Nephron (organoid): ENCODE measurements around the gene SYT2.
"Not testable (repeated sequence)": the region's sequence is repeated elsewhere in the genome, so short reads cannot be mapped to it uniquely, and the experiment has no call there.

ENCODE experiments used
- H3K27ac Mint-ChIP-seq, 3 experiments: 2 replicates each; pipeline ENCODE4 v1.8.0; 2020; ENCODE audit warnings: mixed read lengths in 3 of 3, mild to moderate bottlenecking in 2 of 3, moderate library complexity in 1 of 3
- H3K27me3 Mint-ChIP-seq: 2 replicates; pipeline ENCODE4 v1.8.0; 2021; ENCODE audit warnings: low read depth, mild to moderate bottlenecking, moderate library complexity, mixed read lengths
- H3K36me3 Mint-ChIP-seq: 2 replicates; pipeline ENCODE4 v1.8.0; 2020; ENCODE audit warnings: low read depth, mixed read lengths
- H3K4me1 Mint-ChIP-seq: 2 replicates; pipeline ENCODE4 v1.8.0; 2020; ENCODE audit warnings: mixed read lengths
- H3K4me3 Mint-ChIP-seq, 3 experiments: 2 replicates each; pipeline ENCODE4 v1.8.0; 2020; ENCODE audit warnings: mild to moderate bottlenecking in 3 of 3, mixed read lengths in 3 of 3, moderate library complexity in 2 of 3
- H3K9me3 Mint-ChIP-seq: 2 replicates; pipeline ENCODE4 v1.8.0; 2020; ENCODE audit warnings: mixed read lengths
- CTCF ChIP-seq, 3 experiments: fragments of 200-600 bp; sonication (generic); IDR thresholded peaks; one replicate each; pipeline ENCODE4 v1.5.0; 2021; ENCODE audit warnings: antibody characterized with exemption in 3 of 3; ENCODE audit not compliant: unreplicated experiment in 3 of 3

The SYT2 gene

GRCh38 chr1:202643397-202644218 lies 66.6 kb downstream of the SYT2 start:
- no peak overlapping the region for H3K27ac Mint-ChIP-seq
- H3K27me3 Mint-ChIP-seq: peaks cover 74% of the 10 kb centered on the region
- H3K9me3 Mint-ChIP-seq: no peaks in the 10 kb centered on the region
- H3K36me3 Mint-ChIP-seq: no peaks in the 10 kb centered on the region
- no peak for TF ChIP-seq CTCF (IDR thresholded peaks at IDR 0.05; ENCODE audit: unreplicated experiment in 3 of 3)
- peak overlapping the region; percentile 79 to 86 (median 81) for H3K4me3 Mint-ChIP-seq
- H3K4me1 Mint-ChIP-seq: peaks cover 41% of the 10 kb centered on the region

- Mint-ChIP-seq H3K27me3 (peaks cover 77% of the 10 kb centered on the region), H3K27ac (no peak overlapping the region), H3K9me3 (no peaks in the 10 kb centered on the region), H3K4me3 (peak overlapping the region; percentile 65 to 86 (median 67)), H3K36me3 (no peaks in the 10 kb centered on the region), H3K4me1 (peaks cover 45% of the 10 kb centered on the region)
- TF ChIP-seq CTCF (IDR thresholded peaks at IDR 0.05; ENCODE audit: unreplicated experiment in 3 of 3): no peak
These were observed 67.5 kb downstream of the SYT2 start for GRCh38 chr1:202642619-202643291.

- no peak for TF ChIP-seq CTCF (IDR thresholded peaks at IDR 0.05; ENCODE audit: unreplicated experiment in 3 of 3)
- H3K4me1 Mint-ChIP-seq: peaks cover 45% of the 10 kb centered on the region
- peaks cover 75% of the 10 kb centered on the region for H3K27me3 Mint-ChIP-seq
- peak overlapping the region in 1 of 3 experiments; percentile 86 for H3K4me3 Mint-ChIP-seq
- no peaks in the 10 kb centered on the region for H3K9me3 Mint-ChIP-seq
- H3K36me3 Mint-ChIP-seq: no peaks in the 10 kb centered on the region
- H3K27ac Mint-ChIP-seq: no peak overlapping the region
These were observed 68.0 kb downstream of the SYT2 start for GRCh38 chr1:202642212-202642611.

GRCh38 chr1:202639500-202639899 lies 70.8 kb downstream of the SYT2 start:
- no peak for TF ChIP-seq CTCF (IDR thresholded peaks at IDR 0.05; ENCODE audit: unreplicated experiment in 3 of 3)
- Mint-ChIP-seq H3K4me1 (peaks cover 36% of the 10 kb centered on the region), H3K36me3 (no peaks in the 10 kb centered on the region), H3K9me3 (no peaks in the 10 kb centered on the region), H3K27me3 (peaks cover 57% of the 10 kb centered on the region), H3K4me3 (no peak overlapping the region), H3K27ac (peak overlapping the region in 1 of 3 experiments; percentile 37)

GRCh38 chr1:202638701-202639305 lies 71.5 kb downstream of the SYT2 start:
- peaks cover 35% of the 10 kb centered on the region for H3K4me1 Mint-ChIP-seq
- H3K27ac Mint-ChIP-seq: peak overlapping the region in 2 of 3 experiments; percentile 37 to 69
- not testable (repeated sequence) for H3K36me3 Mint-ChIP-seq, H3K4me3 Mint-ChIP-seq, H3K9me3 Mint-ChIP-seq
- peaks cover 51% of the 10 kb centered on the region for H3K27me3 Mint-ChIP-seq

GRCh38 chr1:202638019-202638700 lies 72.1 kb downstream of the SYT2 start:
- peak overlapping the region; percentile 37 to 69 (median 59) for H3K27ac Mint-ChIP-seq
- peaks cover 35% of the 10 kb centered on the region for H3K4me1 Mint-ChIP-seq
- H3K9me3 Mint-ChIP-seq: no peaks in the 10 kb centered on the region
- H3K36me3 Mint-ChIP-seq: no peaks in the 10 kb centered on the region
- no peak for TF ChIP-seq CTCF (IDR thresholded peaks at IDR 0.05; ENCODE audit: unreplicated experiment in 3 of 3)
- peak overlapping the region in 2 of 3 experiments; percentile 1 to 6 for H3K4me3 Mint-ChIP-seq
- H3K27me3 Mint-ChIP-seq: peaks cover 51% of the 10 kb centered on the region

GRCh38 chr1:202637321-202638018 lies 72.8 kb downstream of the SYT2 start:
- Mint-ChIP-seq H3K4me1 (peaks cover 35% of the 10 kb centered on the region), H3K27me3 (peaks cover 50% of the 10 kb centered on the region), H3K27ac (peak overlapping the region in 1 of 3 experiments; percentile 37)
- H3K36me3 Mint-ChIP-seq, H3K9me3 Mint-ChIP-seq, H3K4me3 Mint-ChIP-seq: not testable (repeated sequence)

- H3K9me3 Mint-ChIP-seq, H3K27ac Mint-ChIP-seq, H3K4me3 Mint-ChIP-seq, H3K36me3 Mint-ChIP-seq: not testable (repeated sequence)
- H3K27me3 Mint-ChIP-seq: peaks cover 42% of the 10 kb centered on the region
- peaks cover 30% of the 10 kb centered on the region for H3K4me1 Mint-ChIP-seq
These were observed 74.1 kb downstream of the SYT2 start for GRCh38 chr1:202636171-202636570.
